GM19455 (cell line): Measurements from ENCODE around the gene AGL.
"Not testable (repeated sequence)": the region's sequence is repeated elsewhere in the genome, so short reads cannot be mapped to it uniquely, and the experiment has no call there.

Experiments used
- ATAC-seq: cut with Tn5 transposase; IDR thresholded peaks from one replicate; pipeline ENCODE4 v1.9.1; 2021; ENCODE audit not compliant: unreplicated experiment

The AGL gene

DNA sequence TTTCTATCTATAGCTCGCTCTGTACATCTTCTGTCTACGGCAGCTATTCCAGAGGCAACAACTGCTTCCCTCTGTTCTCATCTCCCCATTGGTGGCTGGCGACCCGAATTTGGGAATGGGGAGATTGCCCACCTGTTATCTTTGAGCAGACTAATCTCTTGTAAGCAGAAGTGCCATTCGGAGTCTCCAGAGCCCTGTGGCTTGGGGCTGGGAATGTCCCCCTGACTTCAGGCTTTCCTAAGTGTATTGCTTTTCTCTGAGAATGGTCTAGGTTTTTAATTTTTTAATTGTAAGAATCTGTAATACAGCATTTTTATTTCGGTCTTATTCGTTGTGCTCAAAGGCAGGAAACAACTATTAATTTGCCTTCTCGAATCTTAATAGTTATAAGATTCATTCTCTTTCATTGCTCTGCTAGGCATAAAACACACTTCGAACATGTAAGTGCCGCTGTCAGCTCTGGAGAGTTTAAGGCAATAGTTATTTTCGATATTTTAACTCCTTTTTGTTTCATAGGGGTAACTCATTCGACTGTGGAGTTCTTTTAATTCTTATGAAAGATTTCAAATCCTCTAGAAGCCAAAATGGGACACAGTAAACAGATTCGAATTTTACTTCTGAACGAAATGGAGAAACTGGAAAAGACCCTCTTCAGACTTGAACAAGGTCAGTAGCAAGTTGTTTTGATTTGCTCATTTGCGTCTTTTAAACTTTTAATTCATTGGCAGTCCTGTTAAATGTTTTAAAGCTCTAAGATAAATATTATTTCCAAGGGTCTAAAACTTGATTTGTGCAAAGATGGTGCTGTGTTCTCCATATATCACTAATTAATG lies 514 bp downstream of the AGL start:
- no peak for ATAC-seq

DNA sequence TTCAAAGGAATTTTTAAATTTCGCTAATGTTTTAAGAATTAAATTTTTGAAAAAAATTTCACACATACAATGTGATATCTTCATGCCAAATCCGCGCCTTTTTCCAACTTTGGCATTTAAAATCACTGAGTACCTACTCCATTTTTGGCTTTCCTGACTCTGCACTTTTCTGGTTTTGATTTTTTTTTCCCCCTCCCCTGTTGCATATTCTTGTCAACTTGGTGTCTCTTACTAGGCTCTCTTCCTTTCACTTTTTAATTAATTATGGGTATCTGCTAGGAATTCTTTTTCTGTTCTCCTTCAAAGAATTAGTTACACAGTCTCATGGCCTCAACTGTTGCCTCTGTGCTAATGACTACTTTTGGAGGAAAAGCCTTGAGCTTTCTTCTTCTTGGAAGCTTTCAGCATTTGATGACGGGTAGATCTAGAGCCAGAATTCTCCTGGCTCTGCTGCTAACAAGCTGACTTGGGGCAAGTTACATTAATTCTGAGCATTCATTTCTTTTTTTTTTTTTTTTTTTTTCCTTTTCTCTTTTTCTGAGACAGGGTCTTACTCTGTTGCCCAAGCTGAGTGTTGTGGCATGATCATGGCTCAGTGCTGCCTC lies 1.8 kb downstream of the AGL start:
- no peak for ATAC-seq

GRCh38 chr1:99852648-99853047 lies 2.5 kb downstream of the AGL start:
- ATAC-seq, result no peak

DNA sequence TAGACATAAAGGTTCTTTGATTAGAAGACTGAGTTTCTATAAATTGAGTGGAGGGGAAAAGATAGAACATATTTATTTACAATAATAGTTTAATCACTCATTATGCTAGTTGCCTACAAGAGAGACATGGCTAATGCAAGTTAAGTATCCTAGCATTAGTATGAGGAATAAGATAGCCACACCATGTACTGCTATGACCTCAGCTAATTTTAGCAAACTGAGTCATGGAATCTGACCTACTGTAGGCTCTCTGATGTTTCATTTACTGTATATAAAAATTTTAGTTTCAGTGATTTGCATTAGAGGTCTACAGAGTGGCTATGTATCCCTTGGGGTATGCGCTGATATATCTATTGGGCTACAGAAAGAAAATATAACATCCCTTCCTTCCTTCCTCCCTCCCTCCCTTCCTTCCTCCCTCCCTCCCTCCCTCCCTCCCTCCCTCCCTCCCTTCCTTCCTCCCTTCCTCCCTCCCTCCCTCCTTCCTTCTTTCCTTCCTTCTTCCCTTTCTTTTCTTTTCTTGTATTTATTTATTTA lies 5.8 kb downstream of the AGL start:
- ATAC-seq, result no peak

DNA sequence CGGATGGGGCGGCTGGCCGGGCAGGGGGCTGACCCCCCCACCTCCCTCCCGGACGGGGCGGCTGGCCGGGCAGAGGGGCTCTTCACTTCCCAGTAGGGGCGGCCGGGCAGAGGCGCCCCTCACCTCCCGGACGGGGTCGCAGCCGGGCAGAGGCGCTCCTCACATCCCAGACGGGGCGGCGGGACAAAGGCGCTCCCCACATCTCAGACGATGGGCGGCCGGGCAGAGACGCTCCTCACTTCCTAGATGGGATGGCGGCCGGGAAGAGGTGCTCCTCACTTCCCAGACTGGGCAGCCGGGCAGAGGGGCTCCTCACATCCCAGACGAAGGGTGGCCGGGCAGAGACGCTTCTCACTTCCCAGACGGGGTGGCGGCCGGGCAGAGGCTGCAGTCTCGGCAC lies 6.9 kb downstream of the AGL start:
- ATAC-seq, result not testable (repeated sequence)

DNA sequence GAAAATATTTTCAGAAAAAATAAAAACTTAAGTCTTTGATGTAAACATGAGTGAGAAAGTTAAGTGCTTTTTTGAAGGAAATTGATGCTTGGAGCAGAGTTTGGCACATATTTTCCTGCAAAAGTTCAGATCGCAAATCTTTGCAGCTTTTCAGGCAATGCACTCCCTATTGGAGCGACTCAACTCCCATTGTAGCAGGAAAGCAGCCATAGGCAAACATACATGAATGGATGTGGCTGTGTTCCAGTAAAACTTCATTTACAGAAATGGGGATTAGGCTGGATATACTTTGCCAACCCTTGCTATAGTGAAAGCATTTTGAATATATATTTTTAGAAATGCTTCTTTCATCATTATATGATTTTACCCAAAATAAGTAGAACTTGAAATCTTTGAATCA lies 8.1 kb downstream of the AGL start:
- no peak for ATAC-seq

- ATAC-seq, result no peak
These were observed 8.7 kb downstream of the AGL start for GRCh38 chr1:99858881-99859280.

DNA sequence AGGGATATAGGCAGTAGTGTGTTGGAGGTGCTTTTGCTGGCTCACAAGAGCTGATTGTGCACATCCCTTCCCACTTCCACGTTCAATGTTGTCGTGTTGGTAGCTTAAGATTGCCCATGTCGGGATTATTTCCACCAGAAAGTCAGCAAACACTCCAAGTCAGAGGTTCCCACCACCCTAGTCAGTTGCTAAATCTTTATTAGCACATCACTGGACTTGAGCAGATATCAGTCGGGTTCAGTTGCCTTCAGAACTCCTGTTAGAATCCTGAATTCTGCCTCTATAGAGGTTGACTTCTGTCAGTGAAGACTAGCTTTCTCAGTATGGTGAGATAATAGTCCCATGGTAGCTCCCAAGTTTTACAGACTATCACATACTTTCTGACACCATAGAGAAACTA lies 10.5 kb downstream of the AGL start:
- ATAC-seq, result no peak

DNA sequence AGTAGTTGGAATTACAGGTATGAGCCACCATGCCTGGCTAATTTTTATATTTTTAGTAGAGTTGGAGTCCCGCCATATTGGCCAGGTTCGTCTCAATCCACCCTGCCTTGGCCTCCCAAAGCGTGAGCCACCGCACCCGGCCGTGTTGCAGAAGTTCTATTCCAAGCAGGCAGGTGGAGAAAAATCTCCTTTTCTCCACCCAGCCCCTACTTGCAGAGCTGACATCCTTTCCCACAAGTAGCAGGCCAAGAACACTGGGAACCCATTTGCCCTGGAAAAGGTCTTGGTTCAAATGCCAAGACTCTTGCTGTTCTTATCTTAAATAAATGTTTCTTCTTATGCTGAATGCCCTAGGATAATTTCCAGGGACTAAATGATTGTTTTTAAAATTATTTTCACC lies 17.5 kb downstream of the AGL start:
- ATAC-seq, result no peak

DNA sequence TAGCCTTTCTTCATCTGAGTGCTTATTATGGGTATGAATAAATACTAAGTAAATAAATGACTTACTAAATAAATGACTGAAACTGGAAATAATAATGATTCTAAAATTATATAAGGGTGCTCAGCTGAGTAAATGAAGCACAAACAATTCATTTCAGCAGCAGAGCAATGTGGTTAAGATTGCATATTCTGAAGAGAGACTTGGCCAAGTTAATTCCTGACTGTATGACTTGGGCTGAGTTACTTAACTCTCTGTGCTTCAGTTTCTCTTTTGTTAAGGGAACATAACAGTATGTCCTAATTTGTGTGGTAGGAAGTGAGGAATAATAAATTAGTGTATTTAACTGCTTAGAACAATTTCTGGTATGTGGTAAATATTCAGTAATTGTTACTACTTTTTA lies 19.1 kb downstream of the AGL start:
- ATAC-seq, result no peak

- ATAC-seq, result no peak
These were observed 19.6 kb downstream of the AGL start for GRCh38 chr1:99869723-99870122.

DNA sequence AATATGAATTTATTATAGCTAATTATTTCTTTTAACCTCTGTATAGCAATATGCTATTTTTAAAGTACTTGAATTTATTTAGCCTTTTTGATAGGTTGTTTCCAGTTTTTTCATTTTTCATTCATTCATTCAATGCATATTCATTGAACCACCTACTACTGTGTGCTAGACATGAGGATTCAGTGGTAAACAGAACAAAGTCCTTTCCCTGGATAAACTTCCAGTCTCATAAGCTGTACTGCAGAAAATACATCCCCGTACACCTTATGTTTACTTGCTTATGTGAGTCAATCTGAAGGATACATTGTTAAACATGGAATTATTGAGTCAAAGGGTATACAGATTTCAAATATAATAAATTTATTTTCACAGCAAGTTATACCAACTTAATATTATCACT lies 21.9 kb downstream of the AGL start:
- ATAC-seq, result no peak

DNA sequence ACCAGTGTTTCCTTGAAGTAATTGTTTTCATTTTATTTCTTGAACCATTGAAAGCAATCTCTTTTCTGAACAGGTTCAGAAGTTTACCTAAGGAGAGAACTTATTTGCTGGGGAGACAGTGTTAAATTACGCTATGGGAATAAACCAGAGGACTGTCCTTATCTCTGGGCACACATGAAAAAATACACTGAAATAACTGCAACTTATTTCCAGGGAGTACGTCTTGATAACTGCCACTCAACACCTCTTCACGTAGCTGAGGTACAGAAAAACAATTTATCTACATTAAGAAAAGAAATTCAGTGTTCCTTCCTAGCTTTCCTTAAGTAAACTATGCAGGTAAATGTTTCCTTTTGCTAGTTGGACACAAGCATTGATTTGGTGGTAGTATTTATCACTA lies 27.4 kb downstream of the AGL start:
- no peak for ATAC-seq

- ATAC-seq, result no peak
These were observed 36.0 kb downstream of the AGL start for GRCh38 chr1:99886179-99886578.

- ATAC-seq, result no peak
These were observed 36.7 kb downstream of the AGL start for GRCh38 chr1:99886841-99887240.

GRCh38 chr1:99887890-99888289 lies 37.7 kb downstream of the AGL start:
- ATAC-seq, result no peak

DNA sequence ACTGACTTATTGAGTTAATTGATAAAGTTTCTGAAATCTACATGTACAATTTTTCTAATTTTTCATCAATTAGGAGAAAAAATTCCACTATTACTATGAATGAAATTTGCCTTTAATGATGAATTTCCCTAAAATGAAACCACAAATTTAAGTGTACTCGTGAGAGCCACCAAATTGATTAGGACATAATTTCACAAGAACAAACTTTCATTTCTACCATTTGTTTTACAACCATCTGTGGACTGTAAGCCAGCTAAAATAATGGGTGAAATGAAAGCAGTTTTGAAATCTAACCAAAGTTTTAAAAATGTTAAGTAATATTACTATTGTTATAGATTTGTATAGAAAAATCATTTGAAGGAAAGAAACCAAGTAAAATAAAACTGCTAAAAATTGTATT lies 41.8 kb downstream of the AGL start:
- ATAC-seq, result no peak

DNA sequence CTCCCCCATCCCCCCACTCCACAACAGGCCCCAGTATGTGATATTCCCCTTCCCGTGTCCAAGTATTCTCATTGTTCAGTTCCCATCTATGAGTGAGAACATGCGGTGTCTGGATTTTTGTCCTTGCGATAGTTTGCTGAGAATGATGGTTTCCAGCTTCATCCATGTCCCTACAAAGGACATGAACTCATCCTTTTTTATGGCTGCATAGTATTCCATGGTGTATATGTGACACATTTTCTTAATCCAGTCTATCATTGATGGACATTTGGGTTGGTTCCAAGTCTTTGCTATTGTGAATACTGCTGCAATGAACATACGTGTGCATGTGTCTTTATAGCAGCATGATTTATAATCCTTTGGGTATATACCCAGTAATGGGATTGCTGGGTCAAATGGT lies 53.1 kb downstream of the AGL start:
- ATAC-seq, result not testable (repeated sequence)

DNA sequence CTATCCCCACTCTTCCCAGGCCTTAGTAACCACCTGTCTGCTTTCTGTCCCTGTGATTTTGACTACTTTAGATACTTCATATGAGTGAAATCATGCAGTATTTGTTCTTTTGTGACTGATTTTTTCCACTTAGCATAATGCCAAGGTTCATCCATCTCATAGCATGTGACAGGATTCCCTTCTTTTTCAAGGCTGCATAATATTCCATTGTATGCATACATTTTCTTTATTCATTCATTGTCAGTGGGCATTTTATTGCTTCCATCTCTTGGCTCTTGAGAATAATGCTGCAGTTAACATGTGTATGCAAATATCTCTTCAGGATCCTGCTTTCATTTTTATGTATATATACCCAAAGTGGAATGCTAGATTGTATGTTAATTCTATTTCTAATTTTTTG lies 56.4 kb downstream of the AGL start:
- no peak for ATAC-seq

DNA sequence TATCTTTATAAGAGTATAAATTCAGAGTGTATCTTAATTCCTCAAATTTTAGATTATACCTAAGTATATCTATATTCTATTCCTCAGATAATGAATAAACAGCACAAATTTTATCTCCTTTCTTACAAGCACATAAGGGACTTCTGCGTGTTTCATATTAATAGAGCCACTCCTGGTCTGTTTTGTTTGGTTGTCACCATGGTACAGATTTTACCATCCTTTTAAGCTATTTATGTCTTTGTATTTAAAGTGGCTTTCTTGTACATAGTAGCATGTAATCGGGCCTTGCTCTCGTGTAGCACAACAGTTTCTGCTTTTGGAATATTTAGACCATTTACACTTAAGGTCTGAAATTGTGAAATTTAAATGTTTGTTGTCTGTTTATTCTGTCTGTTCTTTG lies 67.1 kb downstream of the AGL start:
- ATAC-seq, result no peak

DNA sequence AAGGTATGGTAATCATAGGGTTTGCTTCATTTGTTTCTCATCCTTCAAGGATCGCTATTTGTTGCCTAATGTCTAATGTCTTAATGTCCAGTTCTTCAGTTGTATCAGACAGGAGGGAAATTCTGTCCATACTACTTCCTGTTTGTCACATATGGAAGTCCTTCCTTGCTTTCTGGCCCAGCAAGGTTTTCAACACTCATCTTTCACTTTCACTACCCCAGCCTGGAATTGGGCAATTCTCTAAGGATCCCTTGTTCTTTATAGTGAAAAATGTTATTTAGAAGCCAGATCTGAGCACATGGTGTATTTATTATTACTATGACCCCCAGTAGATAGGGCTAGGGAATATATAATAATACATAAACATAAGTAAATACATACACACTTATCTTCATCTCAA lies 69.1 kb downstream of the AGL start:
- no peak for ATAC-seq

DNA sequence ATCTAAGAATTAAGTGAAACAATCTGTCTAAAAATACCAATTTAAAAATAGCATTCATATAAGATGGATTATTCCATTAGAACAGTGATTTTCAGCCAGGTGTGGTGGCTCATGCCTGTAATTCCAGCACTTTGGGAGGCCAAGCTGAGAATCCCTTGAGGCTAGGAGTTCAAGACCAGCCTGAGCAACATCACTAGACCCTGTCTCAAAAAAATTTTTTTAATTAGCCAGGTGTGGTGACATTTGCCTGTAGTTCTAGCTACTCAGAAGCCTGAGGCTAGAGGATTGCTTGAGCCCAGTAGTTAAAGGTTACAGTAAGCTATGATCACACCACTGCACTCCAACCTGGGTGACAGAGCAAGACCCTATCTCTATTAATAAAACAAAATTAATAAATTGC lies 84.6 kb downstream of the AGL start:
- ATAC-seq, result no peak

GRCh38 chr1:99935534-99935933 lies 85.4 kb downstream of the AGL start:
- ATAC-seq, result no peak
